Gastroesophageal sphincter (tissue), 3 donors: Measurements from ENCODE around the gene SNAPC4.

Experiments used
- EP300 ChIP-seq: sonication (generic); formaldehyde crosslinking; IDR thresholded peaks from one replicate; pipeline ENCODE4 v1.6.1; 2017; ENCODE audit warnings: antibody characterized with exemption, mild to moderate bottlenecking
- POLR2A ChIP-seq, 2 donors: fragments of 450-650 bp; IDR thresholded peaks; one replicate each; pipeline ENCODE4 v1.6.1; 2017; ENCODE audit warnings: antibody characterized with exemption in 2 of 2, mild to moderate bottlenecking in 2 of 2, moderate library complexity in 1 of 2
- POLR2AphosphoS5 ChIP-seq: sonication (generic); formaldehyde crosslinking; IDR thresholded peaks from one replicate; pipeline ENCODE4 v1.6.1; 2017; ENCODE audit warnings: antibody characterized with exemption
- TF ChIP-seq, protein P1 (sequence below), 4 experiments: fragments of 200-600 bp in 2 of 4; fragments of 450-650 bp in 2 of 4; sonication (generic) in 1 of 4; IDR thresholded peaks; one replicate each; pipeline ENCODE4 v1.5.1; 2017 to 2019; ENCODE audit warnings: antibody characterized with exemption in 4 of 4, mild to moderate bottlenecking in 2 of 4, moderate library complexity in 2 of 4

DNA sequence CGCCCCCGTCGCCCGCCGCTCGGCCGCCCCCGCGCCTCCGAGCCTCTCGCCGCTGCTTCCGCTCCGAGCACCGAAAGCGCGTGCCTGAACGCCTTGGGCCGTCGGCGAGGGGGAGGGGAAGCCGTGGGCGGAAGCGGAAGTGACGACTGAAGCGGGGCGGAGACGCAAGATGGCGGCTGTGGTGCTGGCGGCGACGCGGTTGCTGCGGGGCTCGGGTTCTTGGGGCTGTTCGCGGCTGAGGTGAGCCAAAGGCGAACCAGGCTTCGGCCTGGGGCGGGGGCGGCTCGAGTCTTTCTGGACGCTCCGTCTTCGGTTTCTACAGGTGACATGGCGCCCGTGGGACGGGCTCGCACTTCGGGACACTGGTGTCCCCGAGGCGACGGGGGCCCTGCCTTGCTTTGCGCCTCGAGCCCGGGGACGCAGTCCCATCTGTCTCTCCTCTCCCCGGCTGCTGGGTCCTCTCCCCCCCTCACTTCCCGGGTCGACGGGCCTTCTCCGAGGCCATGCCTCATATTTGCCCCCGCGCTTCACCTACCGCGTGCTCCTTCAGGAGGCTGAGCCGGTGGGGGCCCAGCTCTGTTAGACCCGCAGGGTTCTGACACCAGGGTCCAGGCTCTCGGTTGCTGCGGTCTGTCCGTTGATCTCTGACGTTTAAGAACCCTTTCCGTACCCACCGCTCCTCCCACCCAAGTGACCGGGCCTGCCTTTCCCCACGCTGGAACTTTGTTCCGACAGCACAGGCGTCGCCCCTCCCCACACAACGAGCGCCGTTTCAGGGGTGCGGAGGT, 10.7 kb upstream of the SNAPC4 start, which contains the start of the genes ENTR1 and PMPCA:
- TF ChIP-seq, protein P1, sequence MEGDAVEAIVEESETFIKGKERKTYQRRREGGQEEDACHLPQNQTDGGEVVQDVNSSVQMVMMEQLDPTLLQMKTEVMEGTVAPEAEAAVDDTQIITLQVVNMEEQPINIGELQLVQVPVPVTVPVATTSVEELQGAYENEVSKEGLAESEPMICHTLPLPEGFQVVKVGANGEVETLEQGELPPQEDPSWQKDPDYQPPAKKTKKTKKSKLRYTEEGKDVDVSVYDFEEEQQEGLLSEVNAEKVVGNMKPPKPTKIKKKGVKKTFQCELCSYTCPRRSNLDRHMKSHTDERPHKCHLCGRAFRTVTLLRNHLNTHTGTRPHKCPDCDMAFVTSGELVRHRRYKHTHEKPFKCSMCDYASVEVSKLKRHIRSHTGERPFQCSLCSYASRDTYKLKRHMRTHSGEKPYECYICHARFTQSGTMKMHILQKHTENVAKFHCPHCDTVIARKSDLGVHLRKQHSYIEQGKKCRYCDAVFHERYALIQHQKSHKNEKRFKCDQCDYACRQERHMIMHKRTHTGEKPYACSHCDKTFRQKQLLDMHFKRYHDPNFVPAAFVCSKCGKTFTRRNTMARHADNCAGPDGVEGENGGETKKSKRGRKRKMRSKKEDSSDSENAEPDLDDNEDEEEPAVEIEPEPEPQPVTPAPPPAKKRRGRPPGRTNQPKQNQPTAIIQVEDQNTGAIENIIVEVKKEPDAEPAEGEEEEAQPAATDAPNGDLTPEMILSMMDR (IDR thresholded peaks at IDR 0.05): no peak
- peak; percentile 87 to 90 for TF ChIP-seq POLR2A (IDR thresholded peaks at IDR 0.05)
- no peak for TF ChIP-seq EP300
- TF ChIP-seq POLR2AphosphoS5: peak; percentile 99
